GF-D8 (cell line): Measurements from ENCODE around the gene FRMPD4.

Experiments
- DNase-seq: peaks from one replicate; lab custom pipeline; 2025; lab: John Stamatoyannopoulos, UW

Gene FRMPD4

DNA sequence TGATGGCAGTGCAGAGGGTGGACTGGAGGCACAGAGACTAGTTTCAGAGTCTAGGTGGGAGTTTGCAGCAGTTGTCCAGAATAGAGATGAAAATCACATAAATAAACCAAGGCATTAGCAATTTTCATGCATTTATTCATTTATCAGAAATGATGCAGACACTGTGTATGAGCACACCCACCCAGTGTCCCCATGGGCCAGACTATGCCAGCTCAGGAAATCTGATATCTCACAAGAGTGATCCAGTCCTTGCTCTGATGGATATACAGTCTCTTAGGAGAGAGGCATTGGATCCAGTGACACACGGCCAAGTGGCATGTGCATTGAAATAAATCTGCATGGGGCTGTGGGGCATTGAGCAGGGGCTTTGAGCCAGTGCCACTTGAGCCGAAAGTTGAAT lies 228.2 kb downstream of the FRMPD4 start:
- no peak for DNase-seq

DNA sequence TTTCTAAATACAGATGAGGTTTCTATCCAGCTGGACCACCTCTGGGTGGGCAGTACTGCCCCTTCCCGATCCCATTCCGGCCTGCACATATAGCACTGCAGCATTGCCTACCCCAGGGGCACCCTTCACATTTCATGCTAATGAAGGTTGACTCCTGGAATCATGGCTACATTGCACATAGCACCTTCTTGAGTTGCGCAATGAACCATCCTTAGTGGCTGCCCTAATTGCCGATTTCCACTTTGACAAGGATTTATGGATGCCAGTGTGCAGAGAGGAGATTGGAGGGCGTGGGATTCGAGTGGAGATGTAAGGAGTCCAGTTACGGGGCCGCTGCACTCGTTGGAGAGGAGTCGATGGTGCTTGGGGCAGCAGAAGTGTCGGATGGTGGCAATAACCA lies 229.0 kb downstream of the FRMPD4 start:
- no peak for DNase-seq

DNA sequence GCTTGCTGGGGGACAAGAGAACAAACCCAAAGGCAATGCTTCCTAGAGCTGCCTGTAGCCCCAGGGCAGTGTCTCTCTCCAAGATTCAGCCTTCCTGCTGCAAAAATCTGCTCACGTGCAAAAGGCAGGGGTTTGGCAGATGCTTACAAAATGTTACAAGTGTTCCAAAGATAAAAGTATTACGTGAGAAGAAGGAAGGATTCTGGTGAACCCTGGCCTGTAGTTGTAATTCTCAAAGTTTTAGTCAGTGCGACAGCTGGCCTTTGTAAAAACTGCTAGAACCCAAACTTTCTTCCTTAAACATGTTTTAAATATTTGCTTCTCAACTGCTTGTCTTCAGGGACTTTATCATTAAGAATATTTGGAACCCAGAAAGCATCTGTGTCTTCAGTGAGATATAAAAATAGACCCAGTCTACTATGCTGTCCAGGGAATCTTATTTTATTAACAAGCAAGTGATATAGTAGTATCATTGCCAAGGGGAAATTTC lies 232.3 kb downstream of the FRMPD4 start:
- DNase-seq: no peak

DNA sequence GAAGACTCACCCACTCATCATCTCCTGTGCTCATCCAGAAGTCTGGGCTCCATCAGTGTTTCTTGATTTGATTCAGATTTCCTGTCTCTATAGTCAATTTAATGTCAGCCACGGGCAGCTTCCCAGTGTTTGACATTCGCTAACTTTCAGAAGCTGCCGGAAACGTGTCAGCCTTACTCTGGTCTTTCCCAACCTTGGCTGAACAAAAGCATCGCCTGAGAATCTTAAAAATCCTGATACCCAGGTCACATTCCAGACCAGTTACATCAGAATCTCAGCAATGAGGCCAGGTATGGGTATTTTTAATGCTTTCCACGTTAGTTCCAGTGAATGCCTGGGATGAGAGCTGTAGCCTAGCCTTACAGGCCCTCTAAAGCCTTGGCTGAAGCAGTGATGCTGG lies 233.8 kb downstream of the FRMPD4 start:
- DNase-seq: no peak

DNA sequence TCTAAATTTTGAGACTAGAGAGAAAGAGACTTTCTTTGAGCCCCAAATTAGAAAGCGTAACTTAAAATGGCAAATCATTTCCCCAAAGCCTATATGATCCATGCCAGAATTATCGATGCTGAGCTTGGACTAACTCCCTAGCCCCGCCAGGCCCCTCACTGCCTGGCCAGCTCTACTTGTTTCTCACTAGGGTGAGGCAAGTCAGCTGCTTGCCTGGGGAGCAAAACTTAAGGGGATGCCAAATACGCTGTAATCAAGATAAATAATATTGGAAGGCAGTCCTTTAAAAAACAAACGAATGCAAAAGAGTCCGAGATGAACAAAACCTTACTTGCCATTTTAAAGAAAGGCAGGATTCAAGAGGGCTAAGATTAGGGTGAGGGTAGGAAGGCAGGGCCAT lies 236.0 kb downstream of the FRMPD4 start:
- no peak for DNase-seq

- DNase-seq: no peak
Measured at GRCh38 chrX:12378253-12378652, 240.0 kb downstream of the FRMPD4 start.

DNA sequence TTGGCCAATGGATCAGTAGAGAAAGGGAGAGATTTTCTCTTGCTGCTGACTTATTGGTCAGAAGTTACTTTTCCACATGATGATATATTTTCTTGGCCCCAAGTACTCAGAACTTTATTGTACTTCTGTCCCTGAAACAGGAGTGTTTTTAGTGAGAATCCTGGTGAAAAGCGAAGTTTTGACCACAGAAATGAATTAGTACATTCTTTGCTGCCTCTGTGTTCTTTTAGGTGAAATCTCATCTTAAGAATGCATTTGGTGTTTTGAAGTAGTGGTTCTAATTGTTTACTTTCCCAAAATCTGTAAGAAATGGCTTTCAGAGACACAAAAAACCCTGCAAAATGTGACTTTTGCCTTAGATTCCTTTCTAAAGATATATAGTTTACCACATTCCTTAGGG lies 240.4 kb downstream of the FRMPD4 start:
- no peak for DNase-seq

DNA sequence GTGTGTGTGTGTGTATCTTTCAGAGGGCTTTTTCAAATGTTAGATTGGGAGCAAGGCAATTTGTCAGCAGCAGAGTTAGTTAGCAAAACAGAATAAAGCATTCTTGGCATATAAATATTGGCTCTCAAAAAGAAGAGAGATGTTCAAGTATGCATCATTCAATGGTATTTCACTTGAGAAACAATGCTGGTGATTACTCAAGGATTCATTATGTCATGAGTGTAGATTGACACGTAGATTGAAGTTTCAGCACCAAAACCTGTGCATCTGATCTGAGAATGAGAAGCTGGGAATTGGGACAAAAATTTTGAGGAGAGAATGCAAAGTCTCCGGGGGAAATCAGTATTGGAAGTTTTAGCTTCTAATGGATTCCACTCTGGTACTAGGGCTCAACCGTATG lies 241.4 kb downstream of the FRMPD4 start:
- DNase-seq: no peak

GRCh38 chrX:12383196-12383595 lies 244.9 kb downstream of the FRMPD4 start:
- no peak for DNase-seq

DNA sequence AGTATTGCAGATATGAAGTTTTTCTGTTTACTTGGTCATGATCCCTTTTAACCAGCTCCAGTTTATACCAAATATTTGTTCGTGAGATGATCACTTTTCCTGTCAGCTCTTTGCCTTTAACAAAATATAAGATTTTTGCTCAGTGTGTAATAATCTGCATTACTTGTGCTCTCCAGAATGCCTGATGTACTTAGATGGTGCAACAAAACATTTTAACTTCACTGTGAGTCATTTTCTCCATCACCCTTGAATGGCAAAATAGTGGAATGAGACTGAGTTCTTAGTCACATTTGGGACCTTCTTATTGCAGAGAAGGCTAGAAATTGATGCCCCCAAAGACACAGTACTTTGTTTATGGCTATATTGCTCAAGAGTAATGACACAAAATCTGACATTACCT lies 252.0 kb downstream of the FRMPD4 start:
- no peak for DNase-seq

DNA sequence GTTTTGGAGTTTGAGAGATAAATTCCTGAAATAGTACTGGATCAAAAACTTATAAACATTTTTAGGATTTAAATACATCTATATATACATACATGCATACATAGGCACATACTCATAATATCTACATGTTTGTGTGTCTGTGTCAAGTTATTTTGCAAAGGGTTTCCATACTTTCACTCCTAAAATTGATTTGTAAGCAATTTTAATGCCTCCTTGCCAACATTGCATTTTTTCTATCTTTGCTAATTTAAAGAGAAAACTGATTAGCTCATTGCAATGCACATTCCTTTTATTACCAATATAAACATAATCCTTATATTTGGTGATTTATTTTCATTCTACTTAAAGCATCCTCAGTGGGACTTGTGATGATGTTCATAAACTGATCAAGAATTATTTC lies 258.3 kb downstream of the FRMPD4 start:
- DNase-seq: no peak

- DNase-seq: no peak
Measured at GRCh38 chrX:12400218-12400617, 261.9 kb downstream of the FRMPD4 start.

DNA sequence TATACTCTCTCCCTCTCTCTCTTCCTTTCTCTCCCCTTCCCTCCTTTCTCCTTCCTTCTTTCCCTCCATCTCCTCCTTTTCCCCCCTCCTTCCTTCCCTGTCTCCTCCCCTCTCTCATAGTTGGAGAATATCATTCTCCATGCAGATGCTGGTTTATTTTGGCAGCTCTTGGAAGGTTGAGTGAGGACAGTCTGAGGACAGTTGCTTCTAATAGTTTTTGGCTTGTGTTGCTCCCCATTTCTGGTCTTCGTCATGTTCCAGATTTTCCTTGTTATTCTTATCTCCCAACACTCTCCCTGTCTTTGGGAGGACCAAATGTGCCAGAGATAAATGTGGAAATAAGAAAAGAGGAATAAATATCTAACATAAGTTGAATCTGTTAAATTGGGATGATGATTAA lies 263.0 kb downstream of the FRMPD4 start:
- no peak for DNase-seq

DNA sequence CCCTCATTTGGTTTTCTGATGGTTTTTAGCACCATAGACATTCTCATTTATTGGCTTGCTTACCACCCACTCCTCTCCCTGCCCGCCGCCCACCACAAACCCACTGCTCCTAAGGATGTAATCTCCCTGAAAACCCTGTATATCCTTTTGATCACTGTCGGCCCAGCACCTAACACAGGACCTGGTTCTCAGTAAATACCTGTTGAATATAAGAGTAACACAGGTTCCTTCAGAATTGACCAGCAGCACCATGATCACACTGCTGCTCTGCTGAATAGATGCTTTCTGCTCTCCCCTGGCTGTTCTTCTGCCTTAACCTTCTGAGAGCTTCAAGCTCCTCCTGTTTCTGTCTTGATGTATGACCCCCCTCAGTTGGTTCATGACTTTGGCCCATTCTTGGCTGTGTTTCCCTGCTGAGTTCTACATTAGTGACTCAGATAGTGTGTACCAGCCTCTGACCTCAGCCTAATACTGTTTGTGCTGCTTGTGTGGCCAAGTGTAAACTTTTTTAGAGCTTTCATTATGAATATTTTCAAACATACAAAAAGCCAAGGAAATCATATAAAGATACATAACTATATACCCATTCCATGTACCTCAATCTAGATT lies 265.3 kb downstream of the FRMPD4 start:
- DNase-seq: no peak

DNA sequence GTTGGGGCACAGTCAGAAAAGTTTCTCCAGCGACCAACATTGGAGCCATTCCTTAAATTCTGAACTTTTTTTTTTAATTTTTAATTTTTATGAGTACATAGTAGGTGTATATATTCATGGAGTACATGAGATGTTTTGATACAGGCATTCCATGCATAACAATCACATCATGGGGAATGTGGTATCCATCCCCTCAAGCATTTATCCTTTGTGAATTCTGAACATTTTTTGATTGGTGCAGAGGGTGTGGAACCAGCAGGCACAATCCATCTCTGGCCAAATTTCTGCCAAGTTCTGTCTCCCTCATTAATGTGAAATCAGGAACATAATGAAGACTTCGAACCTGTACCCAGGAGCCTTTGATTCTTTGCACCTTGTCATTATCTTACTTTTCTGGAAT lies 267.0 kb downstream of the FRMPD4 start:
- DNase-seq: no peak

GRCh38 chrX:12410523-12410922 lies 272.2 kb downstream of the FRMPD4 start:
- DNase-seq: no peak

GRCh38 chrX:12411831-12412230 lies 273.6 kb downstream of the FRMPD4 start:
- no peak for DNase-seq

DNA sequence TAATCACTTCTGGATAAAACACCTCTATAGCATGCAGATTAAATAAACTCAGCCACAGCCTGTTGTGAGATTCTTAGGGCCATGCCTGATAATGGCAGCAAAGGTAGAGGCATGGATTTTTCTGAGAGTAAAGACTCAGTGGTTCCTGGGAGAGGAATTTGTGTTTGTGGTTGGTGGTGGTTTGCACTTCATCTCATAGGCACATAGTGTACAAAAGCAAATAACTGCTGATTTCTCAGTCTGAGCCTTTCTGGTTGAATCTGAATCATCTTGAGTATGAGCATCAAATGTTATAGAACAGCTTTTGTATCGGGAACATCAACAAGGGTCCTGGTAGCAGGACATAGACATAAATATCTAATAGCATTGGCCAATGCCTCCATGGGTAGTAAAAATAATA lies 274.3 kb downstream of the FRMPD4 start:
- no peak for DNase-seq

GRCh38 chrX:12419591-12419990 lies 281.3 kb downstream of the FRMPD4 start:
- DNase-seq: no peak

- DNase-seq: no peak
Measured at GRCh38 chrX:12421918-12422317, 283.6 kb downstream of the FRMPD4 start.

- no peak for DNase-seq
Measured at GRCh38 chrX:12423346-12423745, 285.1 kb downstream of the FRMPD4 start.

DNA sequence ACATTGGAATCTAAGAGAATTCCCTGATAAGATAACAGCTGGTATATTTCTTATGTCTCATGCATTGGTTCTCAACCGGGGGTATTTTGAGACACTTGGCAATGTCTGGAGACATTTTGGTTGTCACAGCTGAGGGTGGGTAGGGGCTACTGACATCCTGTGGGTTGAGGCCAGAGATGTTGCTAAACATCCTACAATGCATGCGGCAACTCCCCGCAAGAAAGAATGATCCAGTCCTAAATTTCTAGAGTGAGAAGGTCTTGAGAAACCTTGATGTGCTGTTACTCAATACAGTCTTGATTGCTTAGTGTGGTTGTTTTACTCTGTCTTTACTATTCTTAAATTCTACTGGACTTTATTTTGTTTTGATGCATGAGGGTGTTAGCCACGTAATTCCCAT lies 287.2 kb downstream of the FRMPD4 start:
- no peak for DNase-seq

DNA sequence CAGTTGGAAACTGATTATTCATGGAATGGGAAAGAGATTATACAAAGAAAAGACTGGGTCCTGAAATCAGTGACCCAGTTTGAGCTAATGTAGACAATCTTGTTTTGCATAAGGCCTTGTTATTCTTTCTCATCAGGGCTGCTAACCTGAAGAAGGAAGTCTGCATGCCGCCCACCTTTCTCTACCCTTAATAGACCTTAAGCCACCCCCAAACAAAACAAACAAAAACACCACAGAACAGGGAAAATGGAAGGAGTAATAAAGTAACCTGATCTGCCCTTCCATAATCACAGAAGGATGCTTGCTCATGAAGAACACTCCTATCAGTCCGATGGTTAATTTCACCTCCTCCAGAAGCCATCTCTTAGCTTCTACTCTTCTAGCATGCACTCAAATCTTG lies 288.1 kb downstream of the FRMPD4 start:
- DNase-seq: no peak

GRCh38 chrX:12434493-12434892 lies 296.2 kb downstream of the FRMPD4 start:
- no peak for DNase-seq

DNA sequence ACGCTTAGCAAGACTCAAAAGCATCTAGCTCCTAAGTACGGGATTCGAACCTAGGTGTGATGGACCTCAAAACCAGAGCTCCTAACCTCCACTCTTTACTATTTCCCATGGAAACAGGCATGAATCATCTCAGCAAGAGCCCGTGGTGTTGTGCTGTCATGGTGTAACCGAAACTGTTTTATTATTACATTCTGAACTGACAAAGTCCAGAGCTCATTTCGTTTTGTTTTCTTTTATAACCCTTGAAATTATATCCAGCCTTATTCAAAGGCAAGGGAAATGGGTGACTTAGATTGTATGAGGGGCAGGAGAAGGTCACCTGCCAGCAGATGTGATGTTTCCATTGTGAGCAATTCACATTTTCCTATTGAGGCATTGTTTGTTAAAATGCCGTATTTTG lies 301.1 kb downstream of the FRMPD4 start:
- no peak for DNase-seq
